HG03342 (cell line): ENCODE results near the gene SIM1.

Experiments
- ATAC-seq: cut with Tn5 transposase; IDR thresholded peaks from one replicate; pipeline ENCODE4 v1.9.1; 2021; ENCODE audit warnings: mild to moderate bottlenecking, moderate library complexity; ENCODE audit not compliant: unreplicated experiment

SIM1 gene

DNA sequence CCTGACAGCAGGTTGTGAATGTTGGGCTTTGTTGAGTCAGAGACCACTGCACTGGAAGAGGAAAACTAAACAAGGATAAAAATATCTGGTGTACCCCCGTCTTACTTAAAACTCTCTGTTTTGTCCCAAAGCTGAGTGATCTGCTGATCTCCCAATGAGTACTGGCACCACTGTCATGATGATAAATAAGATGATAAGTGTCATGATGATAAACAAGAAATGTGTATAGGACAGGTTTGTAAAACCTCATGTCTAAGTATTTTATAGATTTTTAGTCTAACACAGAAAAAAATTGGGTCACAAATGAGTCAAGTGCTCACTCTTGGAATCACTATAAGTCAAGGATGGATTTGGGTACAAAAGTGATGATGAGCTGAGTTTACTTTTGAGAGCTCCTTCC lies 8.5 kb upstream of the SIM1 start:
- ATAC-seq = no peak

DNA sequence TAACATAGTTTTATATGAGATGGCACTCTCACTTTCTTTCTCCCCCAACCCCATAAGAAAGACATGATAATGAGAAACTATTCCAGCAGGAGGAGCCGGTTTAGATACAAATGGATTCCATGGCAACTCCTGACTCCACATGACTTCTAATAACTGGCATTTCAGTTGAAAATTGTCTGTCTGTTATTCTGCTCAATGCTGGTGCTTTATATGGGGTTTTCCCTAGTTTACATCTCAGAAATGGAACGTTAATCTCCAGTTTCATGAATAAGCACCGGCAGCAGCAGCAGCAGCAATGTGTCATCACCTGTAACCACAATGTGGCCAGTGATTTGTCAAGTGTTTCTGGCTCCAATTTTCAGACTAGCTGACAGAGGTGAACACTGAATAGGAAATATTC lies 8.0 kb upstream of the SIM1 start:
- ATAC-seq = peak; percentile 91

DNA sequence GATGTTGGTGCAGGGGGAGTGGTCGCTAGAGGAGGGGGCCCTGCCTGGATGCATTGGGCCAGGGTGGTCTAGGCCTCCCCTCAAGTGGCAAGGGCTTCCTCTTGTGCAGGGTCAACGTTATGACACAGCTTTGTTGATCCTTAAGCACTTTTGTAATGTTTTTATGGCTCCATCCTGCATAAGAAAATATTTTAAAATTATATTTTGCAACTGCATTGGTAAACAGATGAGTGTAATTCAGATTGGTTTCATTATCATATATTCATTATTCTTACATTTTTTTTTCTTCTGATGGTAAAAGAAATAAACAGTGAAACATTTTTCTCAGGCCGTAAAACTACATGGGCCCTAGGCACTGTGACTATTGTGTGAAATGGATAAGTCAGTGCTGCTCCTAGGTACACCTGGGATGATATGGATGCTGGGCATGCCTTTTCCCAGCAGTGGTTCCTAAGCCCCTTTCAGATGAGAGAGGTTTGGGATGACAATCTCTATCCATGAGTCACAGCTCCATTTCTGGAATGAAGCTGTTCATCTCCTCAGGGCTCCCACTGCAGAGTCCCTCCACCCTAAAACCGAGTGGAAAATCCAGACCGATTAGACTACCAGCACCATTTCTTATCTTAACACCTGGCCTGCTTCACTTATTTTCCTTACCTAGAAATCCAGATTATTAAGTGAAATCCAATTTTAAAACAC lies 5.8 kb upstream of the SIM1 start:
- no peak for ATAC-seq

- no peak for ATAC-seq
Observed at GRCh38 chr6:100469101-100469859, 4.6 kb upstream of the SIM1 start.

GRCh38 chr6:100468016-100468622 lies 3.4 kb upstream of the SIM1 start:
- no peak for ATAC-seq

- no peak for ATAC-seq
Observed at GRCh38 chr6:100467129-100468015, 2.7 kb upstream of the SIM1 start.

- no peak for ATAC-seq
Observed at GRCh38 chr6:100466410-100467128, 1.8 kb upstream of the SIM1 start.

GRCh38 chr6:100465701-100466409 lies 1.1 kb upstream of the SIM1 start:
- no peak for ATAC-seq

DNA sequence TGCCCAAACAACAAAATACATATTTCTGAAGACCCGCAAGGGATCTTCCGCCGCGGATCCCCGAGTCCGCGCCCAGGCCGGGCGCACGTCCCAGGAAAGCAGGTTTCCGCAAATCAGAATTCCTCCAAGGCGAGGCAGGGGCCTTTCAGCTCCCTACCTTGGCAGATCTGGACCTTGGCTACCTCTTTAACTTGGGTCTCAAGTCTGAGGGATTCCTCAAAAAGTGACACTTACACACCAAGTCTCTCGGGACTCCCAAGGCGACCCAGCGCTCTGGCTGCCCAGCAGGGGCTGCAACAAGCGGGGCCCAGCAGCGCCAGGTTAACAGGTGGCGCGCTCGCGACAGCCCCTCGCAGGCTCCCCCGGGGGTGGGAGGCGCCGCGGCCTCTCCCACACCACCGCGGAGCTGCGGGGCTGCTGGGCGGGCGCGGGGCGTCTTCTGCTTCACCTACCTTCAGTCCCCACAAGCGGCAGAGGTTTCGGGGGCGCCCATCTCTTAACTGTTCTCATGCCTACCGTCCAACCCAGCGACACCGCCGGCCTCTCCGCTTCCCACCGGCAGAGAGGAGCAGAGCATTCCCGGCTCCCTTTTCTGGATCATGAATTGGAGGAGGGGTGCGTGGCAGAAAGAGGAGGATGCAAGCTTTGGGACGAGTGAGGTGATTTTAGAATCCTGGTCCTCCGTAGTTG lies 414 bp downstream of the SIM1 start:
- no peak for ATAC-seq

- ATAC-seq = no peak
Observed at GRCh38 chr6:100463630-100464161, 1.0 kb downstream of the SIM1 start.

DNA sequence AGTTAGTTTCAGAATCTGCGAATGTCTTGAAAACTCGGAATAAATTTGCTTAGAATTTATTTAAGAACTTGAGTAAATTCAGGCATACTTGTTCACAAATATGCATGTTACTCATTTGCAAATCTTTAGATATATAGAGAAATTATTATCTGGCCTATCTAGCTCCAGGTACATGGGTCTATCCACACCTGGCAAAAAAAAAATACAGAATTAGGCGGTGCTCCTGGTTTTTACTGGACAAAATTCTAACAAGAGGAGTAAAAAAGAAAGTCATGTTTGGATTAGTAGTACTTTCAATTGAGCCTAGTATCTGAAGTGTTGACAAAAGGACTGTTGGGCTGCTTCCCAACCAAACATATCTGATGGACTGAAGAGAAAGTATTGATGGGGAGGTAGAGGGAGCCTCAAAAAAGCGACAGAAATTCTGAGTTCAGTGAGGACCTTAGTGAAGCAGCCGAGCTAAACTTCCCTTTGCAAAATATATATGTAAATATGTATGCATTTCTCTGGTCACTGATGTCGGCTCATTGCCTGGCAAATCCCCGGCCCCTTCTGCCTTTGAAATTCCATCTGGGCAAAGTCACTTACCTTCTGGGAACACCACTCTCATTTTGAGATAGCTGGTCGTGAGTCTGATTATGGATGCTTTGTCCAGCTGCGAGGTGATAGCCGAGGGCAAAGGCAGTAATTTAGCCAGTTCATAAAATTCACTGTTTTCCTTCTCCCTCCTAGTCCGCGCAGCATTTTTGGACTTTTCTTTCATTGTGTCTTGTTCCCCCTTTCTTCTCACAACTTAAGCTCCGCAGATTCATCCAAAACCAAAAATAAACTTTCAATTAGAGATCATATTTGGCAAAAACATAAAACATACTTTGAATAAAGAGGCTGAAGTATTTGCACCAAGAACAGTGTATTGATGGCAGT lies 1.8 kb downstream of the SIM1 start:
- no peak for ATAC-seq

DNA sequence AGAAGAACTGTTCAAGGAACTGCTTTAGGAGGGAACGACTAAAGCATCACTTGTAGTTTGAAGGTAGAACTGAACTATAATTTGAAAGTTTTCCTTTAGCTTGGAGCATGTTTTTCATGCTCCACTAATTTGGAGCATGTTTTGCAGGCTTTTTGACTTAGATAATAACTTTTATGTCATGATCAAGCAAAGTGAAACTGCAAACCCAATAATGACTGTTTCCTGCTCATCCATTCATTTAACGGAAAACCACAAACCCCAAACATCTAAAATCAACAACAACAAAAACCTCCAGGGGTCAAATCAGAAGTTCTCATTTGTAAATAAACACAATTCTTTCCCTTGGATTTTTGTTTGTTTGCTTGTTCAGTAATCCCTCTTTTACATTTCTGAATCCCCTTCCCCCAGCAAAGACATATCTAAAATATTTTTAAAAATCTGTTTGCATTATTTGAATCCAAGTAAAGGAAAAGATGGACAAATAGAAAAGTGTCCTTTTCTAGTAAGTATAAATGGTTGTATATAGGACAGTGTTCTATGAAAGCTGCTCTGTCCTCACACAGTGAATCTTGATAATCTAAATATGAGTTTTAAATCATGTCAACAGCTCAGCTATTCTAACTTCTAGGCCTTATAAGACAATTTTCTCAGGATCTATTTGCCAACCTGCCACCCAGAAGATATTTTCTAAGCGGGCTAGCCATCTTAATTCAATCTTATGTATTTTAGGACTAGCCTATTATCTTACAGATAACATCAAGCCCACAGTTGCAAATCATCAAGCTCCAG lies 2.6 kb downstream of the SIM1 start:
- no peak for ATAC-seq

DNA sequence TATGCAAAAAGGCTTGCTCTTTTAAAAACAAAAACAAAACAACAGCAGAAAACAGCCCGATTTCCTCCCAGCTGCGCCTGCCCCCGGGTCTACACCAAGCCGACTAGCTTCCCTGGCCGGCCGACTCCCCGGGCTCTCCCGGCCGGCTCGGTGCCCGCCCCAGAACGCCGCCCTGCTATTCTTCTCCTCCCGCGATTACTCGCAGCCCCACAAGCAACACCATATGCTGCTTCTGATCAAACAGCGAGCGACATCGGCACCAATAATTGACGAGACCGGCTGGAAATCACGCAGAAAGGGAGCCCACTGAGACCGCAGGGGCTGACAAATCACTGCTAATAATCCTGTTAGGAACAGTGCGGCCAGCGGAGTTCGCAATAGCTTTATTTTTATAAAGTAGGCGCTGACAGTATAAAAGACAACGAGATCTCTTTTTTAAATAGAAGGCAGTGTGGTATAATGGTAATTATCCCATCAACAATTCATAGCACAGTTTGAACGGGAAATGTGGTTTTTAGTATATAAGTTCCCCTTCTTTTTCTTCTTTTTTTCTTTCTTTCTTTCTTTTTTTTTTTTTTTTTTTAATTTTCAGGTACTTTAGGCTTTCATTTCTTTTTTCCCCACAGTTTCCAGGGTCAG lies 3.3 kb downstream of the SIM1 start:
- ATAC-seq = no peak

- no peak for ATAC-seq
Observed at GRCh38 chr6:100460650-100461204, 4.0 kb downstream of the SIM1 start.

- no peak for ATAC-seq
Observed at GRCh38 chr6:100459592-100460184, 5.0 kb downstream of the SIM1 start.
